DMS153 (cell line): ENCODE results near the gene CYP3A7.
"Not testable (repeated sequence)": the region's sequence is repeated elsewhere in the genome, so short reads cannot be mapped to it uniquely, and the experiment has no call there.

Source experiments
- DNase-seq: peaks from one replicate; lab custom pipeline; 2025; lab: John Stamatoyannopoulos, UW

Gene CYP3A7

DNA sequence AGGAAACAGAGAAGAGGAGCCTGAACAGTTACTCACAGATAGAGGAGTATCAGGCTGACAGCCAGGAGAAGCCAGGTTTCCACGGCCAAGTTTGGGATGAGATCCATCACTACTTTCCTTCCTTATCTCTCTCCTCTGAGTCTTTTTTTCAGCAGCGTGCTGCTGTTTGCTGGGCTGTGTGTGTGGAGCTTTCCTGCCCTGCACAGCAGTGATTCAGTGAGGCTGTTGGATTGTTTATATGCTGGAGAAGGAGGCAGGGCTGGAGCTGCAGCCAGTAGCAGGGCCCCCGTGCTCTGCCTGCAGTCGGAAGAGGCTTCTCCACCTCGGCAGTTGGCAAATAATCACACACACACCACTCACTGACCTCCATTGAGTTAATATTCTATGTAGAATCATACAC lies at the start of gene CYP3A7:
Gene CYP3A7 (minus strand): TSS at position 210 of the 400 bp plus-strand sequence. CDS start 103 bp downstream, at position 107.
- no peak for DNase-seq

- no peak for DNase-seq
Observed at GRCh38 chr7:99784007-99784406, 49.0 kb upstream of the CYP3A7 start, which contains the start of gene CYP3A4. TSS of gene CYP3A4 (minus strand) at chr7:99784184. CDS start at chr7:99784081, 103 bp downstream.

GRCh38 chr7:99782012-99782953 lies 47.3 kb upstream of the CYP3A7 start:
- no peak for DNase-seq

GRCh38 chr7:99780588-99780987 lies 45.6 kb upstream of the CYP3A7 start:
- DNase-seq = no peak

- DNase-seq = no peak
Observed at GRCh38 chr7:99779949-99780348, 45.0 kb upstream of the CYP3A7 start.

DNA sequence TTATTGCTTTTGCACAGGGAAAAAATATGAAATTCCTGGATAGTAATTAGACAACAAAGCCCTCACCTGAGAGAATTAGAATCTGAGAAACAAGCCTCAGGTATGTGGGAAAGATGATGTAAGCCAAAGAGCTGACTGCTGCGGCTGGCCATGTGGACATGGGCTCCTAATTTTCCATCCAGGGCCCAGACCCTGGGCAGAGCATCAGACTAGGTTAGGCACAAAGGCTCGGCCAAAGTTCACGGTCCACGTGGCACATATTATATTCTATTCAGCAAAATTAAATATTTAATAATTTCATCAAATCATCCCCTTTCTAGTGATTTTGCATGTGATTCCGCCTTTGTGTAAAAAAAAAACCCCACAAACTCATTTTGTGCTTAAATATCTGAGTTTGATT lies 43.9 kb upstream of the CYP3A7 start:
- no peak for DNase-seq

DNA sequence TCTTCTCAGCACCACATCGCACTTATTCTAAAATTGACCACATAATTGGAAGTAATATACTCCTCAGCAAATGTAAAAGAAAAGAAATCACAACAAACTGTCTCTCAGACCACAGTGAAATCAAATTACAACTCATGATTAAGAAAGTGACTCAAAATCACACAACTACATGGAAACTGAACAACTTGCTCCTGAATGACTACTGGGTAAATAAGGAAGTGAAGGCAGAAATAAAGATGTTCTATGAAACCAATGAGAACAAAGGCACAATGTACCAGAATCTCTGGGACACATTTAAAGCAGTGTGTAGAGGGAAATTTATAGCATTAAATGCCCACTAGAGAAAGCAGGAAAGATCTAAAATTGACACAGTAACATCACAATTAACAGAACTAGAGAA lies 38.4 kb upstream of the CYP3A7 start:
- DNase-seq = not testable (repeated sequence)

- DNase-seq = no peak
Observed at GRCh38 chr7:99772565-99772964, 37.6 kb upstream of the CYP3A7 start.

DNA sequence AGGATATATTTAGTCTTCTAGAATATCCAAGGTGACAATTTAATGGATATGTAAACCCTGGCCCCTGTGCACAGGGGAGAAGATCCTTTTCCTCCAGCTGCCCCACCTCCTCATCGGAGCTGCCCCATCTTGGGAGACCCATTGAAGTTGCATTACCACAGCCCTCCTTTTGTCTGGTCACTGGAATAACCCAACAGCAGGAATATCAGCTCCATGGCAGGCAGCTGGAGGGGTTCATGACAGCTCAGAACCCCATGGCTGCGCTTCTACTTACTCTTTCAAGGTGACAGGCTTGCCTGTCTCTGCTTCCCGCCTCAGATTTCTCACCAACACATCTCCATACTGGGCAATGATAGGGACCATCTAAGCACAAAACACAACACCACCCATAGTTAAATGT lies 34.5 kb upstream of the CYP3A7 start:
- DNase-seq = not testable (repeated sequence)

GRCh38 chr7:99768471-99768870 lies 33.5 kb upstream of the CYP3A7 start:
- no peak for DNase-seq

DNA sequence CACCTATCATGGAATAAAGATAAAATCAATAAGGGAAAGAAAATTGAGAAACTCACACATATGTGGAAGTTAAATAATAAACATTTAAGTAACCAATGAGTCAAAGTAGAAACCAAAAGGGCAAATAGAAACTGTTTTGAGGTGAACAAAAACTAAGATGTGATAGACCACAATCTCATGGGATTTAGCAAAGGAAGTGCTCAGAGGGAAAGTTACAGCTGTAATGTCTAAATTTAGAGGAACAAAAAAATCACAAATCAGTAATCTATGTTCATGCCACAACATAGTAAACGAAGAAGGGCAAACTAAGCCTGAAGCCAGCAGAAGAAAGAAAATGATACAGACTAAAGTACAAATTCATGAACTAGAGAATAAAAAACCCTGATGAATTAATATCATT lies 32.7 kb upstream of the CYP3A7 start:
- DNase-seq = no peak

- DNase-seq = no peak
Observed at GRCh38 chr7:99766484-99767099, 31.6 kb upstream of the CYP3A7 start.

DNA sequence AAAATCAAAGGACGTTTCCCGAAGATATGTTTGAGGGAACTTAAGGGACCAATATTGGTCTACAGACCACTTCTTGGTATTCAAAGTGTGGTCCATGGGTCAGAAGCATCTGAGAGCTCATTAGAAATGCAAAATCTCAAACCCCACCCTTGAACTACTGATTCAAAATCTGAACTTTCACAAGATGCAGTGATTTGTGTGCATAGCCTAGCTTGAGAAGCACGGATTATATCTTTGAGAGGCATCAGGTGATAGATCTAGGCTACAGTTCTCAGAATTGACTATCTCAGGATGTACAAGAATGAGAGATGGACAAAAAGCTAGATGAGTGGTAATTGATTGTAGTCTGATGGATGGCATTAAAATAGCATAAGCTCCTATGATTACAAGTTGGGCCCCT lies 29.5 kb upstream of the CYP3A7 start:
- no peak for DNase-seq

GRCh38 chr7:99762680-99763327 lies 27.8 kb upstream of the CYP3A7 start:
- no peak for DNase-seq

DNA sequence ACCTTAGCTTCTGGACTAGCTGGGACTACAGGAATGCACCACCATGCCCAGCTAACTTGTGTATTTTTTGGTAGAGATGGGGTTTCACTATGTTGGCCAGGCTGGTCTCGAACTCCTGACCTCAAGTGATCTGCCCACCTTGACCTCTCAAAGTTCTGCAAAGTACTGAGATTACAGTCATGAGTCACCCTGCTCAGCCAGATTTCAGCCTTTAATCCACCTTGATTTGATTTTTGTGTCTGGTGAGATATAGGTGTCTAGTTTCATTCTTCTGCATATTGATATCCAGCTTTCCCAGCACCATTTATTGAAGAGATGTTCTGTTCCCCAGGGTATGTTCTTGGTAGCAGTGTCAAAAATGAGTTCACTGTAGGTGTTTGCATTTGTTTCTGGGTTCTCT lies 20.1 kb upstream of the CYP3A7 start:
- no peak for DNase-seq

DNA sequence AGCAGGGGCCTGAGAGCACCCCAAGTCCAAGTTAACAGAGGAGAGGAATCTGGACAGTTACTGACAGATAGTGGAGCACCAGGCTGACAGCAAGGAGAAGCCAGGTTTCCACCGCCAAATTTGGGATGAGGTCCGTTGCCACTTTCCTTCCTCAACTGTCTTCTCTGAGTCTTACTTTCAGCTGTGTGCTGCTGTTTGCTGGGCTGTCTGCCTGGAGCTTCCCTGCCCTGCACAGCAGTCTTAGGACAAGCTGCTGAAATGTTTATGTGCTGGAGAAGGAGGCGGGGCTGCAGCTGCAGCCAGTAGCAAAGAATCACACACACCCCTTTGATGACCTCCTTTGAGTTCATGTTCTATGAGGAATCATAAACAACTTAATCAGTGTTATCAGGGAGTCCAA lies 17.4 kb upstream of the CYP3A7 start:
- DNase-seq = no peak

GRCh38 chr7:99751322-99752052 lies 16.5 kb upstream of the CYP3A7 start:
- not testable (repeated sequence) for DNase-seq

DNA sequence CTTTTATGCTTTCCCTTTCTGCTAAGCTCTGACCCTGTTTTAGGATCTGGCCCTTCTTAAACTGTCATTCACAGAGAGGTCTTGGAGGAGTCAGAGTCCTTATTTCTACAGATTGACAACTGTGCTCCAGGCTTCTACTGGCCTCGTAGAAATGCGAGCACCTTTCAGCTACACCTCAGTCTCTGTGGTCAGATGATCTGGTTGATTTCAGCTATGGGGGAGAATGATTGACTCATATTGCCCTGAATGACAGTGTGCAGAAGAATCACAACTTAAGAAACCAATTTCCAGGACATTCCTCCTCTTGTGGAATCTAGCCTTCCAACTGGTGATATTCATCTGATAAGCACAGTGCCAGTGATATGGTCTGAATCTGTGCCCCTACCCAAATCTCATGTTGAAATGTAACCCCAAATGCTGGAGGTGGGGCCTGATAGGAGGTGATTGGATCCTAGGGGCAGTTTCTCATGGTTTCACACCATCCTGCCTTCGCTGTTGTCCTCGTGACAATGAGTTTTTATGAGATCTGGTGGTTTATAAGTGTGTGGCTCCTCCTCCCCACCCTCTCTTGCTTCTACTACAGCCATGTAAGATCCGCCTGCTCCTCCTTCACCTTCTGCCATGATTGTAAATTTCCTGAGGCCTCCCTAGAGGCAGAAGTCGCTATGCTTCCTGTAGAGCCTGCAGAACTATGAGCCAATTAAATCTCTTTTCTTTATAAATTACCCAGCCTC lies 14.0 kb upstream of the CYP3A7 start:
- no peak for DNase-seq

DNA sequence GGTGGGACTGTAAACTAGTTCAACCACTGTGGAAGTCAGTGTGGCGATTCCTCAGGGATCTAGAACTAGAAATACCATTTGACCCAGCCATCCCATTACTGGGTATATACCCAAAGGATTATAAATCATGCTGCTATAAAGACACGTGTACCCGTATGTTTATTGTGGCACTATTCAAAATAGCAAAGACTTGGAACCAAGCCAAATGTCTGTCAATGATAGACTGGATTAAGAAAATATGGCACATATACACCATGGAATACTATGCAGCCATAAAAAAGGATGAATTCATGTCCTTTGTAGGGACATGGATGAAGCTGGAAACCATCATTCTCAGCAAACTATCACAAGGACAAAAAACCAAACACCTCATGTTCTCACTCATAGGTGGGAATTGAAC lies 11.9 kb upstream of the CYP3A7 start:
- not testable (repeated sequence) for DNase-seq

DNA sequence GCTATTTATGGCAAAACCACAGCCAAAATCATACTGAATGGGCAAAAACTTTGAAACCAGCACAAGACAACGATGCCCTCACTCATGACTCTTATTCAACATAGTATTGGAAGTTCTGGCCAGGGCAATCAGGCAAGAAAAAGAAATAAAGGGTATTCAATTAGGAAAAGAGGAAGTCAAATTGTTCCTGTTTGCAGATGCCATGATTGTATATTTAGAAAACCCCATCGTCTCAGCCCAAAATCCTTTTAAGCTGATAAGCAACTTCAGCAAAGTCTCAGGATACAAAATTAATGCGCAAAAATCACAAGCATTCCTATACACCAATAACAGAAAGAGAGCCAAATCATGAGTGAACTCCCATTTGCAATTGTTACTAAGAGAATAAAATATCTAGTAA lies 10.4 kb upstream of the CYP3A7 start:
- not testable (repeated sequence) for DNase-seq

GRCh38 chr7:99742737-99743394 lies 7.9 kb upstream of the CYP3A7 start:
- DNase-seq = no peak
